H9 (cell line): ENCODE measurements around the gene ITPRIPL2. TPM values are rescaled to one million over a fixed set of nuclear protein-coding genes. Genes with fewer than 3 reads are reported as not detected.

Source experiments
- DNase-seq: peaks from one replicate; pipeline ENCODE4 v3.0.0-alpha.2; 2017
- H2AFZ ChIP-seq: one replicate; pipeline ENCODE4 v1.6.1; 2013; ENCODE audit warnings: mild to moderate bottlenecking, low read length, control low read depth, moderate library complexity
- H2AK5ac ChIP-seq: 2 replicates; pipeline ENCODE4 v1.6.1; 2013; ENCODE audit warnings: low read length, control low read depth, mixed read lengths; ENCODE audit not compliant: insufficient read length
- H2BK120ac ChIP-seq: one replicate; pipeline ENCODE4 v1.6.1; 2013; ENCODE audit warnings: low read depth, mild to moderate bottlenecking, low read length, control low read depth, inconsistent platforms; ENCODE audit not compliant: poor library complexity, severe bottlenecking
- H2BK12ac ChIP-seq: 2 replicates; pipeline ENCODE4 v1.6.1; 2013; ENCODE audit warnings: low read length, control low read depth, mixed read lengths, low read depth; ENCODE audit not compliant: insufficient read length
- H2BK15ac ChIP-seq: 2 replicates; pipeline ENCODE4 v1.6.1; 2013; ENCODE audit warnings: low read depth, low read length, control low read depth
- H2BK20ac ChIP-seq: one replicate; pipeline ENCODE4 v1.6.1; 2013; ENCODE audit warnings: low read depth, mild to moderate bottlenecking, low read length, control low read depth, inconsistent platforms; ENCODE audit not compliant: poor library complexity, severe bottlenecking
- H2BK5ac ChIP-seq: 2 replicates; pipeline ENCODE4 v1.6.1; 2013; ENCODE audit warnings: low read length, control low read depth, mixed read lengths; ENCODE audit not compliant: insufficient read length
- H3K14ac ChIP-seq: 2 replicates; pipeline ENCODE4 v1.6.1; 2013; ENCODE audit warnings: low read length, control low read depth; ENCODE audit not compliant: insufficient read depth
- H3K18ac ChIP-seq: 2 replicates; pipeline ENCODE4 v1.6.1; 2013; ENCODE audit warnings: low read depth, mild to moderate bottlenecking, mixed read lengths, low read length, control low read depth; ENCODE audit not compliant: insufficient read length
- H3K23ac ChIP-seq: 2 replicates; pipeline ENCODE4 v1.6.1; 2013; ENCODE audit warnings: low read length, control low read depth, mixed read lengths, low read depth; ENCODE audit not compliant: insufficient read length
- H3K23me2 ChIP-seq: 2 replicates; pipeline ENCODE4 v1.6.1; 2013; ENCODE audit warnings: low read depth, mild to moderate bottlenecking, mixed read lengths, low read length, control low read depth; ENCODE audit not compliant: insufficient read length, poor library complexity, severe bottlenecking
- H3K27ac ChIP-seq: 2 replicates; pipeline ENCODE4 v1.5.1; 2013; ENCODE audit warnings: low read length, control low read depth, mixed read lengths, low read depth; ENCODE audit not compliant: insufficient read length
- H3K27me3 ChIP-seq: 2 replicates; pipeline ENCODE4 v1.6.1; 2013; ENCODE audit warnings: low read length, control low read depth, inconsistent platforms; ENCODE audit not compliant: insufficient read depth
- H3K4ac ChIP-seq: 2 replicates; pipeline ENCODE4 v1.6.1; 2013; ENCODE audit warnings: low read depth, mild to moderate bottlenecking, control low read depth, inconsistent platforms, low read length, moderate library complexity
- H3K4me1 ChIP-seq: 2 replicates; pipeline ENCODE4 v1.6.1; 2013; ENCODE audit warnings: low read length, control low read depth, inconsistent platforms; ENCODE audit not compliant: insufficient read depth
- H3K4me2 ChIP-seq: 2 replicates; pipeline ENCODE4 v1.6.1; 2013; ENCODE audit warnings: low read length, control low read depth, mixed read lengths; ENCODE audit not compliant: insufficient read length, insufficient read depth
- H3K56ac ChIP-seq: 2 replicates; pipeline ENCODE4 v1.6.1; 2013; ENCODE audit warnings: low read depth, mild to moderate bottlenecking, mixed read lengths, low read length, control low read depth; ENCODE audit not compliant: insufficient read length
- H3K79me1 ChIP-seq: 2 replicates; pipeline ENCODE4 v1.6.1; 2013; ENCODE audit warnings: low read depth, mild to moderate bottlenecking, moderate library complexity, low read length, control low read depth, inconsistent platforms; ENCODE audit not compliant: insufficient read depth, poor library complexity, severe bottlenecking
- H3K79me2 ChIP-seq: 2 replicates; pipeline ENCODE4 v1.6.1; 2013; ENCODE audit warnings: low read length, control low read depth, inconsistent platforms; ENCODE audit not compliant: insufficient read depth
- H3K9ac ChIP-seq: 2 replicates; pipeline ENCODE4 v1.6.1; 2013; ENCODE audit warnings: low read length, control low read depth, mixed read lengths; ENCODE audit not compliant: insufficient read length; ENCODE audit errors: extremely low read depth
- H3K9me3 ChIP-seq: one replicate; pipeline ENCODE4 v1.6.1; 2013; ENCODE audit warnings: low read depth, low read length, inconsistent platforms; ENCODE audit not compliant: control insufficient read depth
- H3T11ph ChIP-seq: one replicate; pipeline ENCODE4 v1.6.1; 2013; ENCODE audit warnings: mild to moderate bottlenecking, low read length, control low read depth, inconsistent platforms
- H4K20me1 ChIP-seq: one replicate; pipeline ENCODE4 v1.6.1; 2013; ENCODE audit not compliant: control insufficient read depth, insufficient read length, insufficient read depth
- H4K5ac ChIP-seq: 2 replicates; pipeline ENCODE4 v1.6.1; 2013; ENCODE audit warnings: low read depth, mild to moderate bottlenecking, mixed read lengths, low read length, control low read depth; ENCODE audit not compliant: insufficient read length
- H4K8ac ChIP-seq: replicated peaks from 2 replicates; pipeline ENCODE4 v1.6.1; 2013; ENCODE audit warnings: low read length, control low read depth, mixed read lengths, low read depth; ENCODE audit not compliant: insufficient read length
- H4K91ac ChIP-seq: 2 replicates; pipeline ENCODE4 v1.6.1; 2013; ENCODE audit warnings: low read depth, mild to moderate bottlenecking, moderate library complexity, mixed read lengths, low read length, control low read depth; ENCODE audit not compliant: insufficient read length
- H3K27ac Mint-ChIP-seq, 3 experiments: 2 replicates in 2 of 3; 3 replicates in 1 of 3; pipeline ENCODE4 v1.8.0; 2020 to 2021; ENCODE audit warnings: mixed read lengths in 3 of 3, mild to moderate bottlenecking in 1 of 3, moderate library complexity in 1 of 3
- H3K27me3 Mint-ChIP-seq: 2 replicates; pipeline ENCODE4 v1.8.0; 2021; ENCODE audit warnings: low read depth, mild to moderate bottlenecking, moderate library complexity, mixed read lengths
- H3K36me3 Mint-ChIP-seq, 3 experiments: 2 replicates in 2 of 3; 3 replicates in 1 of 3; pipeline ENCODE4 v1.8.0; 2020 to 2021; ENCODE audit warnings: low read depth in 3 of 3, mixed read lengths in 3 of 3; ENCODE audit not compliant: insufficient read depth in 1 of 3
- H3K4me1 Mint-ChIP-seq, 2 experiments: 2 replicates each; pipeline ENCODE4 v1.8.0; 2020; ENCODE audit warnings: mixed read lengths in 2 of 2
- H3K4me3 Mint-ChIP-seq, 2 experiments: 2 replicates in 1 of 2; 3 replicates in 1 of 2; pipeline ENCODE4 v1.8.0; 2020 to 2021; ENCODE audit warnings: mild to moderate bottlenecking in 2 of 2, mixed read lengths in 2 of 2, moderate library complexity in 1 of 2
- H3K9me3 Mint-ChIP-seq, 2 experiments: 2 replicates in 1 of 2; 3 replicates in 1 of 2; pipeline ENCODE4 v1.8.0; 2020; ENCODE audit warnings: mild to moderate bottlenecking in 2 of 2, mixed read lengths in 2 of 2, moderate library complexity in 1 of 2
- WGBS: extraction: QIAGEN DNeasy Blood & Tissue Kit; methylation state at CpG from one replicate; pipeline ENCODE4 v1.1.7; 2013; ENCODE audit warnings: missing lambda C conversion rate, low lambda C conversion rate, mixed read lengths; ENCODE audit not compliant: insufficient read length; ENCODE audit errors: extremely low coverage; 5-methylcytosine and 5-hydroxymethylcytosine counted together
- total RNA-seq: library from RNA; stranded (reverse); gene quantifications from 2 replicates; pipeline ENCODE4 v1.2.1, GENCODE V29; 2021
- TF ChIP-seq, protein P1 (sequence below): fragments of 200-600 bp; sonication (generic); conservative IDR thresholded peaks from 3 replicates; pipeline ENCODE4 v1.8.0; 2021; ENCODE audit warnings: antibody characterized with exemption, mild to moderate bottlenecking

The ITPRIPL2 gene
- total RNA-seq, 1 experiment from 2014 or later, result 9.1 TPM

DNA sequence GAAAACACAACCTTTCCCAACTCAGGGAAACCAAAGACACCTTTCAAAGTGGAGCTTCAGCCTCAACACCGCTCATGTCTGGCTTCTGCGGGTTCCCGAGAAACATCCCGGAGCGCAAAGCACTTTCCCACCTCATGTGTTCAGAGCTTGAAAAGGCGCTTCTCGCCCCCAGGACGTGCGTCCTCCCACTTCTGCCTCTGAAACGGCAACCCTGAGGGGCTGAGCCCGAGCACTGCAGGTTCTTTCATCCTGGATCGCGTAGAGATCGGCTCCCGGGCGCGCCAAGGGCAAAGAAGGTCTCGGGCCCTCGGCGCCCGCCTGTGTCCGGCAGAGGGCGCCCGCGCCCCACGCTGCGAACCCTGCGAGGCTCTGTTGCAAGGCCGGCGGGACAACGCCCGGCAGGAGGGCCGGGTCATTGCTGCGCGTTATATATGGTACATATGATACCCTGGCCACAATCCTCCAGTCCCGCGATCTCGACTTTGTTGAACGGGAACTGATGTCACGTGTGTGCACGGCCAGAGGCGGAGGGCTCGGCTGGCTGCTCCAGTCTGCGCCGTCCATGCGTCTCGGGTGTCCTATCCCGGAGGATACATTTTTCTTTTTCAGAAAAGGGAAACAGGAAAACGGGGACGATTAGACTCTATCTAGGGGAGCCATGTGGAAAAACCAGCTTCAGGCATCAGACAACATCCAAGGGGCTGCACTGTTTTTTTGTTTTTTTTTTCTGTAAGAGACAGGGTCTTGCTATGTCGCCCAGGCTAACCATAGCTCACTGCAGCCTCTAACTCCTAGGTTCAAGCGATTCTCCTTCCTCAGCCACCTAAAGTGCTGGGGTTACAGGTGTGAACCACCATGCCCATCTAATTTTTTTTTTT, 27.2 kb upstream of the ITPRIPL2 start:
- H3K36me3 Mint-ChIP-seq, result peaks cover 5 to 7% (median 7%) of the 10 kb centered on the region in 3 experiments
- H3K27ac Mint-ChIP-seq, result no peak overlapping the region; a peak in 1 of 7 replicates
- Histone ChIP-seq H3K4ac (no peak overlapping the region), H3K18ac (no peak overlapping the region), H3K9ac (no peak overlapping the region), H3K4me2 (peak overlapping the region; percentile 39), H3K56ac (no peak overlapping the region), H3K23me2 (no peaks in the 10 kb centered on the region), H3K79me2 (no peaks in the 10 kb centered on the region), H3K27ac (no peak overlapping the region), H2AK5ac (no peak overlapping the region), H2BK20ac (no peak overlapping the region), H4K8ac (no peak overlapping the region), H2BK5ac (no peak overlapping the region), H2AFZ (peak overlapping the region; percentile 45), H3K14ac (no peak overlapping the region), H3K27me3 (no peaks in the 10 kb centered on the region; the same call in 1 of the 2 replicates), H3K9me3 (no peaks in the 10 kb centered on the region), H3K23ac (no peak overlapping the region), H4K91ac (no peak overlapping the region), H3T11ph (no peak overlapping the region), H2BK15ac (no peak overlapping the region), H3K4me1 (no peaks in the 10 kb centered on the region), H4K5ac (no peak overlapping the region), H3K79me1 (no peaks in the 10 kb centered on the region), H2BK12ac (no peak overlapping the region), H4K20me1 (no peaks in the 10 kb centered on the region), H2BK120ac (no peak overlapping the region)
- peak; percentile 87 for DNase-seq
- WGBS, result no CpG with 5 or more reads among the region's 52 CpGs
- H3K27me3 Mint-ChIP-seq, result peaks cover 27% of the 10 kb centered on the region
- peaks cover 0 to 4% of the 10 kb centered on the region in 2 experiments; a peak in 1 of 5 replicates for H3K9me3 Mint-ChIP-seq
- TF ChIP-seq, protein P1, sequence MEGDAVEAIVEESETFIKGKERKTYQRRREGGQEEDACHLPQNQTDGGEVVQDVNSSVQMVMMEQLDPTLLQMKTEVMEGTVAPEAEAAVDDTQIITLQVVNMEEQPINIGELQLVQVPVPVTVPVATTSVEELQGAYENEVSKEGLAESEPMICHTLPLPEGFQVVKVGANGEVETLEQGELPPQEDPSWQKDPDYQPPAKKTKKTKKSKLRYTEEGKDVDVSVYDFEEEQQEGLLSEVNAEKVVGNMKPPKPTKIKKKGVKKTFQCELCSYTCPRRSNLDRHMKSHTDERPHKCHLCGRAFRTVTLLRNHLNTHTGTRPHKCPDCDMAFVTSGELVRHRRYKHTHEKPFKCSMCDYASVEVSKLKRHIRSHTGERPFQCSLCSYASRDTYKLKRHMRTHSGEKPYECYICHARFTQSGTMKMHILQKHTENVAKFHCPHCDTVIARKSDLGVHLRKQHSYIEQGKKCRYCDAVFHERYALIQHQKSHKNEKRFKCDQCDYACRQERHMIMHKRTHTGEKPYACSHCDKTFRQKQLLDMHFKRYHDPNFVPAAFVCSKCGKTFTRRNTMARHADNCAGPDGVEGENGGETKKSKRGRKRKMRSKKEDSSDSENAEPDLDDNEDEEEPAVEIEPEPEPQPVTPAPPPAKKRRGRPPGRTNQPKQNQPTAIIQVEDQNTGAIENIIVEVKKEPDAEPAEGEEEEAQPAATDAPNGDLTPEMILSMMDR, result peak; percentile 100
- H3K4me3 Mint-ChIP-seq, result peak overlapping the region; percentile 54 to 67
- peaks cover 7 to 8% of the 10 kb centered on the region in 2 experiments; a peak in 3 of 4 replicates for H3K4me1 Mint-ChIP-seq
